GM18861 (cell line): ENCODE data around the gene SLC22A2.
A peak's percentile ranks its signal among the peaks of the same experiment; 100 is the strongest.

Experiments
- ATAC-seq: cut with Tn5 transposase; IDR thresholded peaks from one replicate; pipeline ENCODE4 v1.9.1; 2021; ENCODE audit not compliant: unreplicated experiment

SLC22A2 gene

DNA sequence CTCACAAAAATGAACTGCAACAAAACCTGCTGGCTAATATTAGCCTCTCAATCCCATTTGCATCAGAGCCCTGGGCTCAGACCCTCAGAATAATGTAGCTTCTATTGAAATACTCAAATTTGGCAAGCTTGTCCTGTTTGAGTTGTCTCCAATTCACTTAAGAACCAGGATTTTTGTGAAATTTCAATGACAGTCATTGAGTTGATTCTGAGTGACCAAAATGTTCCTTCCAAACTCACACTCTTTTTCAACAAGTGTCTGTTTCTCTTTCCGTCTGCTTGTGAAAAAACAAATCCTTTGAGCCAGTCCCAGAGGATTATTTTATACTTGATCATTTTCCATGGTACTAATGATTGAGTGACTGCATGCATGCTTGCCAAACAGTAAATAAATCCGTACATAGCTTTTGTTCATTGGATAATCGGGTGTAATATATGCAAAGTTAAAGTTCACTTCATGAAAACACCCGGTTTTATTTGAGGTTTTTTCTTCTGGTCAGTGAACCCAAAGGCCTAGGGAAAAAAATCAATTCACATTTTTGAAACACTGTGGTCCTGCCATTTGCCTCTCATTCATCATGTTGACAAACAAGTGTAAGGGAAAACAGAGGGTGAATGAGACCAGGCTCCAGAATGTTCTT is 16.4 kb upstream of the SLC22A2 start:
- no peak for ATAC-seq

DNA sequence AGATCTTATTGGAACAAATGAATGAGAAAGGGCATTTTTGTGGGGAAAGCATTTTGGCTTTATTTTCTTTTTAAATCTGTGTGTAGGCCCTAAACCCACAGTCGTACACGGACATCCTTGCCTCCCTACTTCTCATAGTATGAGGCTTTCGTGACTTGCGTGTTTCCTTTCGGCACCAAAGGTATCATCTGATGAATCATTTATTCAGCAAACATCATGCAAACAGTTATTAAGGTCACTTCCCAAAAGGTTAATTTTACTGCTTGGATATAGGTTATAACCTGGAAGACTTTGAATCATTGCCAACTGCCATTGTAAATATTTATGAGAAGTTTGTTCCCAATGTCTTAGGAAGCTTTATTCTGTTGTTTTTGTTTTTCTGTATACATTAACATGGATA is 15.1 kb upstream of the SLC22A2 start:
- no peak for ATAC-seq

DNA sequence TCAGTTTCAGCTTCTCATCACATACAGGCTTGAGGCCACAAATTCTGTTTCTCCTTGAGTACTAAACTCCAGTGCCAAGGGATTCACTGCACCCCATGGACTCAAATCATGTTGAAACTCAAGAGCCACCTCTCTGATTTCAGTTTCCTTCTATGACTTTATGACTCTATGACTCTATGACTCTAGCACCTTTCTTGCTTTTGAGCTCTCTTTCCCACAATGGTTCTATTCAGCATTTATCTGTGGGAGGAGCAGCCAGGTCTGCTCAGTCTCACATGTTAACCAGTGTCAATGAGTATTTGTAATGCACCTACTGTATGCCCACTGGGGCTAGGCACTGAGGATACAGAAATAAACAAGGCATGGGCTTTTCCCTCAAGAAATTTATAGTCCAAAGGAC is 14.6 kb upstream of the SLC22A2 start:
- no peak for ATAC-seq

DNA sequence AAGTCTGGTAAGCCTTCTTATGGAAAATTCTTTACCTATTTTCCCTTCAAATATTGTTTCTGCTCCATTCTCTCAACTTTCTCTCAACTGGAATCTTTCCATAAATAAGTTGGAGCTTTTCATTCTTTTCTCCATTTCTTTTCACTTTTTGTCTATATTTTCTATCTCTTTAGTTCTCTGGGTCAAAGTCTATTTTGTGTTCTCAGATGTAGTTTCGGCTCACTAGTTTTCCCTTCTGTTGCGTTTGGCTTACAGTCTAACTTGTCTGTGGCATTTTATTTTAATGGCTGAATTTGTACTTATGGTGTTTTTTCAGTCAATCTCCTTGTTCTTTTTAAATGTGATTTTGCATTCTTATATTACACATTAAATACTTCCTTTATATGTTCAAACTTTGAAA is 14.1 kb upstream of the SLC22A2 start:
- no peak for ATAC-seq

- ATAC-seq: no peak
These were observed 11.7 kb upstream of the SLC22A2 start for GRCh38 chr6:160270347-160270746.

DNA sequence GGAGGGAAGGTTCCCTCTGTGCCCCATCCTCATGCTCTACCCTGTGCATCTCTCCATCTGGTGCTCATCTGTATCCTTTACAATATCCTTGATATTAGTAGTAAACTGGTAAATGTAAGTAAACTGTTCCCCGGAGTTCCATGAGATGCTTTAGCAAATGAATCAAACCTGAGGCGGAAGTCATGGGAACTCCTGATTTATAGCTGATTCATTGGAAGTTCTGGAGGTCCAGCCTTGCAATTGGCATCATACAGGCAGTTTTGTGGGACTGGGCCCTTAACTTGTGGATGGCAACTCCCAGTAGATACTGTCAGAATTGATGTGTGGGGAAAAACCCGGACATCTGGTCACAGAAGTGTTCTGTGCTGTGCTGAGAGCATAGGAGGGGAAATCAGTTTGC is 11.2 kb upstream of the SLC22A2 start:
- ATAC-seq: no peak

GRCh38 chr6:160269023-160269521 is 10.5 kb upstream of the SLC22A2 start:
- no peak for ATAC-seq

- no peak for ATAC-seq
These were observed 8.5 kb upstream of the SLC22A2 start for GRCh38 chr6:160267102-160267501.

DNA sequence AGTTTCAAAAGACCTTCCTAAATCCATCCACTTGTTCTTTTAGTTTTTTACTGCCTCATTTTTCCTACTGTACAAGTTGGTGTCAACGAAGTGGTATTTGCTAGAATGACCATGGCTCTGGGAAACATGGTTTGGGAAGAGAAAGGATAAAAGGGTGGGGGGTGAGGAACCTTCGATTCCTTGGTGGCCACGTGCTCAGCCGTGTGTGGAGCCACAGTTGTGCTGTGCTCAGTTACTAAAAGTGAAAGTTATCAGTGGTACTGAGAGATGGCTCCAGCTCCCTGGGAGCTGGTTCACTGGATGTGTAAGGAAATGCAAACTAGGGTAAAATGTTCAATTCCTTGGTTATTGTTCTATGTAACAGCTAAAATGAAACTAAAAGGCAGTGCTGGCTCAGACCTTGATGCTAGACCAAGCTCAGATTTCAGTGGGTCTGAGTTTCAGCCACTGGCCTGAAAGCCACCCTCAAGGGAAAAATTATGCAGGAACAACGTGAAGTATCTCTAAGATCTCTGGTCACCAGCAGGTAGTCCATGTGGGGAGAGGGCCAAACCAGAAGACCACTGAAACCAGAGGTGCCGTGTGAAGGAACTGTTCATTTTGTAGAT is 7.4 kb upstream of the SLC22A2 start:
- ATAC-seq: peak; percentile 81

- ATAC-seq: no peak
These were observed 5.5 kb upstream of the SLC22A2 start for GRCh38 chr6:160264061-160264612.

DNA sequence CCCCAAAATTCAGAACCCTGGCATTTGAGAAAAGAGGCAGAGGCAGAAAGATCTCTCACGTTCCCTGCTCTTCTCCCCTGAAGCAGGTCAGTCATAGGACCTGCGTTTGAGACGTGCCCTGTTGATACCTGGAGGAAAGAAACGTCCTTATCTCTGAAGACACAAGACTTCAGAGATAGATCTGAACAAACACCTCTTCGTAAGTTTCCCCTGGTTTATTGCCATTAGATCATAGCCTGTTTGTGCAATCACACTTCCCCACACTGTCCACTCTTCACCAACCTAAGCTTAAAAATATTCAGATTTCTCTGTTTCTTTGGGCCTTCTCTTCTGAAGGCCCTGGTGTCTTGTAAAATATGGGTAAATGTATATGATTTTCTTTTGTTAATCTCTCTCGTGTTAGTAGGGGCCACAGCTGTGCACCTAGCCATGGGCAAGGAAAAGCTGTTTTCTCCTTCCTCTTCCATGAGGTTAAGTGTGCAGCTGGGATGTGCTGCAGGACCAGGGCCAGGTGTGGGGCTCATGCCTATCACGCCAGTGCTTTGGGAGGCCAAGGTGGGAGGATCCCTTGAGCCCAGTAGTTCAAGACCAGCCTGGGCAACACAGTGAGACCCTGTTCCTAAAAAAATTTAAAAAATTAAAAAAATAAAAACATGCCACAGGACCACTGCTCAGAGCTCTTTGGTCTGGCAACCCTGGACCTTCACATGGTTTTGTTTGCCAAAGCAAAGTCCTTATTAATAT is 4.7 kb upstream of the SLC22A2 start:
- no peak for ATAC-seq

DNA sequence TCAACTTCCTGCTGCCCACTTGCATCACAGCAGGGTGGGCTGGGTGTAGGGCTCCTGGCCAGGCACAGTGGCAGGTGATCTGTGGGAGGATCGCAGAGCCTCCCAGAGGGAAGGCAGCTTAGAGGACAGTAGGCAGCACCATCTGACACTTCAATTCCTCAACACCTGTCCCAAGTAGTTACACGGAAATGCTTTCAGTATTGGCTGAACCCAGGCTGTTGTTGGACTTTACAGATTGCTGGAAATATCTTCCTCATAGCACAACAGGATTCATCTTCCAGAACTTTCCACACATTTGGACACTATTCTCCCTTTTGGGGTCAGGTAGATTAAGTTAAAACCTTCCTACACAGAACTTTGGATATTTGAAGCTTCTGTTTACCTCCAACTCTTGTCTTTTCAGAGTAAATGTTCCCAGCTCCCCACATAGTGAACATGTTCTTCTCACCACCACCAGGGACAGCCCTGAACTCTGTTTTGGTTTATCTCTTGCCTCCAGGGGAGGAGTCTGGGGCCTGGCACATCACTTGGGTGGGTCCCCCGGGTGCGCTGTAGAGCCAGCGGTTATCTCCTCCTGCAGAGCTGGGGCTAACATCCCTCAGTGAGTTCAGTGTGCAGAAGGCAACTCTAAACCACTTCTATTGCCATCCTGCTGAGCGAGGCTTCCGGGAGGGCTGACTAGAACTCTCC is 3.5 kb upstream of the SLC22A2 start:
- no peak for ATAC-seq

DNA sequence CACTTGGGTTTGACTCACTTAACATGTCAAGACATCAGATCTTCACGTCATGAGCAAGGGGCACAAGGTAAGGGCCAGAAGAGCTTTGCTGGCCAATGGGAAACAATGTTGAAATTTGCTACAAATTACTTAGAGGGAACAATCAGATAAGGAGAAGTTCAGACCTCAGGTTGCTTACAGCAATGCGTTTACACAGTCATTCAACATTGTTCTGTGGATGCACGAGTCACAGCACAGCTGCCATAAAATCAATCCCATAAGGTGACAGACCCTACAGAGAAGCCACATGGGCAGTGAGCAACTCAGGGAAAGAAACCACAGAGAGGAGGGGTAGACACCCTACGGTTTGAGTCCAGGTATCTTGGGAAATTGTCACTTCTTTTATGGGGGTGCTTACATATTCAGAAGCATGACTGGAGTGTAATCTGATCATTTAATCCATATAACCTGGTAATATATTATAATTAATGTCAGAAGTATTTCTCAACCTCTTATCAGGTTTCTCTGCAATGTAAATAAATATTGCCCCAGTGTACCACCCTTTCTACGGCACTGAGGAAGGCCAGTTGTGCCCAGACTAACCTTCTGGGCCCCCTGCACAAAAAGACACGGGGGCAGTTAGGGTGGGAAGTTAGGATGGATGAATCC is 2.3 kb upstream of the SLC22A2 start:
- ATAC-seq: no peak

GRCh38 chr6:160260367-160260766 is 1.7 kb upstream of the SLC22A2 start:
- peak; percentile 72 for ATAC-seq

- no peak for ATAC-seq
These were observed 977 bp upstream of the SLC22A2 start for GRCh38 chr6:160259598-160259997.

DNA sequence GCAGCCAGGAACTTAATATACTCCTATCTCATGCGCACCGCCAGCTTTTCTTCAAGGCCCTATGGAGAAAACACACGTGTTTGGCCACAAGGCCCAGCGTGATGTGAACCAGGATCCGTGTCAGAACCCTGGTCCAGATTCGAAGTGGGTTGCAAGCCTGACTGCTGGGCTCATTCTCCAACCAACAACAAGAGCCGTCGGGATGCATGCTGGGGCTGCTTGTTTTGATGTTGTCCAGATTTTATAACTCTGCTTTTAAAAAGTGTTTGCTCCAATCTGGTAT is 463 bp upstream of the SLC22A2 start:
- no peak for ATAC-seq

DNA sequence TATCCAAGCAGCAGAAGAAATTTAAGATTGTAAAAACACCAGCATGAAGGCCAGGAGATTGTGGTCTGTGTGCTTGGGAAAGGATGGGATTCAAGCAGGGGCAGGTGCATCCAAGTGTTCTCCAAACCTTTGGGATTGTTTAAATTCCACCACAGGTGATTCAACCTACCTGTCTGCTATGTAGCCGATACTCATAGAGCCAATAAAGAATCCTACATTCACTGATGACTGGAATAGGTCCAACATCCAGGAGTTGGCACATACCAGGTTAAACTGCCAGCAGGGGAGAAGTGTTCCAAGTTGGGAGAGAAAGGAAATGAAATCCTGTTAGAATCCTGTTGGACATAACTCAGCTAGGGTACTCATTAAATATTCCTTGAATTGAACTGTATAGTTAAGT is 2.2 kb downstream of the SLC22A2 start:
- ATAC-seq: no peak

- no peak for ATAC-seq
These were observed 3.9 kb downstream of the SLC22A2 start for GRCh38 chr6:160254467-160255312.

GRCh38 chr6:160253714-160254113 is 4.9 kb downstream of the SLC22A2 start:
- peak; percentile 82 for ATAC-seq

GRCh38 chr6:160253292-160253691 is 5.3 kb downstream of the SLC22A2 start:
- no peak for ATAC-seq
